RWPE2 (cell line): Measurements from ENCODE around the gene CARHSP1.
A peak's percentile ranks its signal among the peaks of the same experiment; 100 is the strongest.
"Not testable (repeated sequence)": the region's sequence is repeated elsewhere in the genome, so short reads cannot be mapped to it uniquely, and the experiment has no call there.

Experiments used
- ATAC-seq: fragments of 200-7000 bp; cut with Tn5 transposase; 3 replicates; pipeline ENCODE4 v1.9.1; 2021; ENCODE audit warnings: low read depth
- DNase-seq: peaks from one replicate; pipeline ENCODE4 v3.0.0-alpha.2; 2020; ENCODE audit warnings: low spot score
- H3K27ac ChIP-seq: fragments of 450-650 bp; 2 replicates; pipeline ENCODE4 v1.5.1; 2017; ENCODE audit warnings: mild to moderate bottlenecking; ENCODE audit not compliant: poor library complexity, severe bottlenecking
- H3K27me3 ChIP-seq: fragments of 250-450 bp; sonication (Bioruptor Pico); 2 replicates; pipeline ENCODE4 v1.5.1; 2021; ENCODE audit warnings: mild to moderate bottlenecking, moderate library complexity; ENCODE audit not compliant: insufficient read depth, poor library complexity, severe bottlenecking
- H3K36me3 ChIP-seq: fragments of 250-450 bp; sonication (Bioruptor Pico); 2 replicates; pipeline ENCODE4 v1.5.1; 2020; ENCODE audit warnings: low read depth, mild to moderate bottlenecking, moderate library complexity
- H3K4me1 ChIP-seq: fragments of 250-450 bp; sonication (Bioruptor Pico); 2 replicates; pipeline ENCODE4 v1.5.1; 2021; ENCODE audit warnings: mild to moderate bottlenecking, moderate library complexity; ENCODE audit not compliant: insufficient read depth, poor library complexity, severe bottlenecking
- H3K4me3 ChIP-seq: fragments of 250-450 bp; sonication (Bioruptor Pico); 2 replicates; pipeline ENCODE4 v1.5.1; 2021; ENCODE audit warnings: mild to moderate bottlenecking, moderate library complexity; ENCODE audit not compliant: severe bottlenecking
- H3K9me3 ChIP-seq: fragments of 250-450 bp; sonication (Bioruptor Pico); 2 replicates; pipeline ENCODE4 v1.5.1; 2021; ENCODE audit warnings: mild to moderate bottlenecking, moderate library complexity; ENCODE audit not compliant: severe bottlenecking
- TF ChIP-seq, protein P1 (sequence below): fragments of 450-650 bp; IDR thresholded peaks from one replicate; pipeline ENCODE4 v1.5.1; 2017; ENCODE audit warnings: mild to moderate bottlenecking, moderate library complexity; ENCODE audit not compliant: poor library complexity, severe bottlenecking

The CARHSP1 gene

DNA sequence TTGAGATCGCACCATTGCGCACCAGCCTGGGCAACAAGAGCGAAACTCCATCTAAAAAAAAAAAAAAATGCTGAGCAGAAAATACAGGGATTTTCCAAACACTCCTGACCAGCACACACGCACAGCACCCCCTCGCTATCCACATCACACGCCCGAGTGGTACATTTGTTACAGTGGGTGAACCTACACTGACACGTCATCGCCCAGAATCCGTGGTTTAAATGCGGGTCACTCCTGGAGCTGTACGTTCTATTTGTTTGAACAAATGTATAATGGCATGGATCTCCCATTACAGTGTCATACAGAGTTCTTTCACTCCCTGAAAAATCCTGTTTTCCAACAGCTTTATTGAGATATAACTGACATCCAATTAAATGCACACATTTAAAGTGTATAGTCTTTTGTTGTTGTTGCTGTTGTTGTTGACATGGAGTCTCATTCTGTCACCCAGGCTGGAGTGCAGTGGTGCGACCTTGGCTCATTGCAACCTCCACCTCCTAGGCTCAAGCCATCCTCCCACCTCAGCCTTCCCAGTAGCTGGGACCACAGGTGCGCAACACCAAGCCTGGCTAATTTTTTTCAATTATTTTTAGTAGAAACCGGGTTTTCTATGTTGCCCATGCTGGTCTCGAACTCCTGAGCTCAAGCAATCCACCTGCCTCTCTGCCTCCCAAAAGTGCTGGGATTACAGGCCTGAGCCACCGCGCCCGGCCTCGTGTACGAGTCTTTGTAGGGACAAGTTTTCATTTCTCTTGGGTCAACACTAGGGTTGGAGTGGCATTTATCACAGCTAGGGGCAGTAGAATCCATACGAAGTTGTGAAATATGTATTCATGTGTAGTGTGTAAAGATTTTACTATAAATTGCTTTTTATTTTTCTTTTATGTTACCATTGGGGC lies 4.4 kb upstream of the CARHSP1 start:
- H3K9me3 ChIP-seq, result no peaks in the 10 kb centered on the region
- no peak overlapping the region for H3K4me3 ChIP-seq
- TF ChIP-seq, protein P1, sequence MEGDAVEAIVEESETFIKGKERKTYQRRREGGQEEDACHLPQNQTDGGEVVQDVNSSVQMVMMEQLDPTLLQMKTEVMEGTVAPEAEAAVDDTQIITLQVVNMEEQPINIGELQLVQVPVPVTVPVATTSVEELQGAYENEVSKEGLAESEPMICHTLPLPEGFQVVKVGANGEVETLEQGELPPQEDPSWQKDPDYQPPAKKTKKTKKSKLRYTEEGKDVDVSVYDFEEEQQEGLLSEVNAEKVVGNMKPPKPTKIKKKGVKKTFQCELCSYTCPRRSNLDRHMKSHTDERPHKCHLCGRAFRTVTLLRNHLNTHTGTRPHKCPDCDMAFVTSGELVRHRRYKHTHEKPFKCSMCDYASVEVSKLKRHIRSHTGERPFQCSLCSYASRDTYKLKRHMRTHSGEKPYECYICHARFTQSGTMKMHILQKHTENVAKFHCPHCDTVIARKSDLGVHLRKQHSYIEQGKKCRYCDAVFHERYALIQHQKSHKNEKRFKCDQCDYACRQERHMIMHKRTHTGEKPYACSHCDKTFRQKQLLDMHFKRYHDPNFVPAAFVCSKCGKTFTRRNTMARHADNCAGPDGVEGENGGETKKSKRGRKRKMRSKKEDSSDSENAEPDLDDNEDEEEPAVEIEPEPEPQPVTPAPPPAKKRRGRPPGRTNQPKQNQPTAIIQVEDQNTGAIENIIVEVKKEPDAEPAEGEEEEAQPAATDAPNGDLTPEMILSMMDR, result peak; percentile 41

GRCh38 chr16:8872071-8872470 lies 3.3 kb upstream of the CARHSP1 start:
- no peak for DNase-seq
- Histone ChIP-seq H3K4me1 (peaks cover 11% of the 10 kb centered on the region), H3K9me3 (no peaks in the 10 kb centered on the region), H3K4me3 (no peak overlapping the region), H3K27ac (peak overlapping the region; percentile 77), H3K36me3 (no peaks in the 10 kb centered on the region), H3K27me3 (no peaks in the 10 kb centered on the region)
- TF ChIP-seq, protein P1, result no peak
- no peak for ATAC-seq

More for the DNA sequence above, 4.4 kb upstream of the CARHSP1 start:
- H3K4me1 ChIP-seq, result peaks cover 15% of the 10 kb centered on the region
- no peaks in the 10 kb centered on the region for H3K36me3 ChIP-seq
- no peak overlapping the region for H3K27ac ChIP-seq
- no peak for DNase-seq
- no peaks in the 10 kb centered on the region for H3K27me3 ChIP-seq
- ATAC-seq, result no peak

- not testable (repeated sequence) for H3K4me3 ChIP-seq, DNase-seq, ATAC-seq, H3K27me3 ChIP-seq, H3K9me3 ChIP-seq
- Histone ChIP-seq H3K36me3 (peaks cover 14% of the 10 kb centered on the region), H3K27ac (peak overlapping the region; percentile 77), H3K4me1 (peaks cover 21% of the 10 kb centered on the region)
These were observed 1.1 kb upstream of the CARHSP1 start for GRCh38 chr16:8869988-8870241.

GRCh38 chr16:8869212-8869987 lies 594 bp upstream of the CARHSP1 start:
- H3K36me3 ChIP-seq, result peaks cover 17% of the 10 kb centered on the region
- DNase-seq, result no peak
- ATAC-seq, result no peak
- H3K4me1 ChIP-seq, result peaks cover 24% of the 10 kb centered on the region
- H3K9me3 ChIP-seq, result no peaks in the 10 kb centered on the region
- H3K4me3 ChIP-seq, result peak overlapping the region; percentile 94
- peak overlapping the region; percentile 77 for H3K27ac ChIP-seq
- TF ChIP-seq, protein P1, result no peak
- no peaks in the 10 kb centered on the region for H3K27me3 ChIP-seq

- H3K9me3 ChIP-seq, result no peaks in the 10 kb centered on the region
- H3K27ac ChIP-seq, result peak overlapping the region; percentile 77
- peak overlapping the region; percentile 94 for H3K4me3 ChIP-seq
- peaks cover 24% of the 10 kb centered on the region for H3K4me1 ChIP-seq
- H3K36me3 ChIP-seq, result peaks cover 23% of the 10 kb centered on the region
- H3K27me3 ChIP-seq, result no peaks in the 10 kb centered on the region
- ATAC-seq (no peak), DNase-seq (no peak)
- TF ChIP-seq, protein P1, result no peak
These were observed 832 bp downstream of the CARHSP1 start for GRCh38 chr16:8867932-8868415.
